Heart left ventricle (tissue), 16 donors: Measurements from ENCODE around the gene ADGRB3. TPM values are rescaled to one million over a fixed set of nuclear protein-coding genes. Genes with fewer than 3 reads are reported as not detected.
"Not testable (repeated sequence)": the region's sequence is repeated elsewhere in the genome, so short reads cannot be mapped to it uniquely, and the experiment has no call there.

Experiments used
- ATAC-seq, 4 donors: fragments of 200-7000 bp; cut with Tn5 transposase; one replicate each; pipeline ENCODE4 v1.9.1; 2020 to 2022; ENCODE audit warnings: moderate library complexity in 4 of 4, mild to moderate bottlenecking in 3 of 4, moderate number of reproducible peaks in 1 of 4
- DNase-seq, 5 donors: peaks; one replicate each; pipeline ENCODE4 v3.0.0-alpha.2; 2020
- H3K27ac ChIP-seq, 12 donors: fragments of 200-600 bp; sonication (generic) in 4 of 12; one replicate each; pipeline versions ENCODE4 v1.5.0 to v1.8.0; 2016 to 2022; ENCODE audit warnings: mild to moderate bottlenecking in 2 of 12
- H3K27me3 ChIP-seq, 9 donors: fragments of 200-600 bp; sonication (generic) in 2 of 9; one replicate each; pipeline versions ENCODE4 v1.5.1 to v1.8.0; 2016 to 2022; ENCODE audit warnings: mild to moderate bottlenecking in 3 of 9
- H3K36me3 ChIP-seq, 9 donors: fragments of 200-600 bp; sonication (generic) in 2 of 9; one replicate each; pipeline versions ENCODE4 v1.5.0 to v1.8.0; 2018 to 2022; ENCODE audit warnings: mild to moderate bottlenecking in 2 of 9
- H3K4me1 ChIP-seq, 12 donors: fragments of 200-600 bp; sonication (generic) in 4 of 12; one replicate each; pipeline versions ENCODE4 v1.5.0 to v1.8.0; 2016 to 2022; ENCODE audit warnings: mild to moderate bottlenecking in 3 of 12
- H3K4me3 ChIP-seq, 12 donors: fragments of 200-600 bp; sonication (generic) in 4 of 12; one replicate each; pipeline versions ENCODE4 v1.5.0 to v1.8.0; 2017 to 2022; ENCODE audit warnings: mild to moderate bottlenecking in 9 of 12, moderate library complexity in 4 of 12
- H3K9me3 ChIP-seq, 12 donors: fragments of 200-600 bp; sonication (generic) in 4 of 12; one replicate each; pipeline versions ENCODE4 v1.5.0 to v1.8.0; 2016 to 2022; ENCODE audit warnings: mild to moderate bottlenecking in 1 of 12
- POLR2A ChIP-seq, 2 donors: fragments of 450-650 bp; IDR thresholded peaks; one replicate each; pipeline ENCODE4 v1.6.1; 2017; ENCODE audit warnings: antibody characterized with exemption in 2 of 2, mild to moderate bottlenecking in 2 of 2, moderate library complexity in 2 of 2
- WGBS, 4 donors: extraction: QIAGEN DNeasy Blood & Tissue Kit in 2 of 4; methylation state at CpG; one replicate each; pipeline versions ENCODE4 v1.1.5 to v1.1.7; 2013 to 2018; 5-methylcytosine and 5-hydroxymethylcytosine counted together
- intact Hi-C, 10 donors: fragments of 100-400 bp; cut with DNase I; formaldehyde crosslinking; loops; one replicate each; pipeline versions ENCODE4 v1.11.1 to v1.14.2; 2022
- polyA plus RNA-seq, 2 donors: library from polyadenylated mRNA; stranded (reverse); fragments of 200-250 nt; gene quantifications; one replicate each; pipeline ENCODE4 v1.2.3, GENCODE V29; 2013
- total RNA-seq, 9 donors: library from RNA; depleted of rRNA in 2 of 9; stranded (reverse); fragments of >200 nt in 2 of 9; fragmentation: NEBNext Ultra II Directional in 3 of 9; extraction: Animal tissue kit (Norgen Biotek cat#: 25700) in 3 of 9; gene quantifications; one replicate each; pipeline versions ENCODE4 v1.1.0 to v1.2.4, GENCODE V29; 2016 to 2023
- TF ChIP-seq, protein P1 (sequence below), 12 donors: fragments of 200-600 bp; sonication (generic) in 4 of 12; IDR thresholded peaks; one replicate each; pipeline versions ENCODE4 v1.5.0 to v1.8.0; 2018 to 2022; ENCODE audit warnings: antibody characterized with exemption in 12 of 12, mild to moderate bottlenecking in 5 of 12
- donor health status: ischemic (EF 13 %, LVEDD 7.1; RV severe dilation, severe dysfunction).
- donor health status: healthy with polysubstance abuse.
- donor health status: DM: no; HTN: yes; CAD: no.
- donor health status: DM: no; HTN: no; CAD: no.
- donor health status: ischemic (EF 25% LVEDD 6.9; RV normal size, moderate dysfunction).
- donor health status: ischemic (EF 25% LVEDD 5.7; RV mildly dilated, moderate dysfunction).
- donor health status: healthy.
- donor health status: DM: yes; HTN: yes; CAD: no.
- donor health status: ischemic (EF 35%, LVEDD 5.7; RV mildly dilated, moderate dysfunction).
- donor health status: nonischemic (EF 11% LVEDD 7.7; RV severe dilation, severe dysfunction).
- donor health status: DM: yes; HTN: yes; CAD: no.
- donor health status: PGD.
- donor health status: ischemic (EF 29% LVEDD 5.4; RV normal size, mild dysfunction).
- donor health status: nonischemic (EF 23%, LVEDD 6.1; RV moderate dilation, normal function).

The ADGRB3 gene
- total and polyA plus RNA-seq, 11 donors: 0.51 to 2.5 (median 1.1) TPM

GRCh38 chr6:68746376-68746775 is 111.3 kb downstream of the ADGRB3 start:
- WGBS, 4 donors: 81 to 97% (median 91%) methylated on average over 1 of the region's 1 CpG
- H3K27me3 ChIP-seq: no peaks in the 10 kb centered on the region
- H3K4me3 ChIP-seq: no peak overlapping the region
- intact Hi-C loops: no loop called here
- peaks cover 0 to 5% (median 0%) of the 10 kb centered on the region in 12 donors for H3K9me3 ChIP-seq
- H3K4me1 ChIP-seq: no peaks in the 10 kb centered on the region
- H3K27ac ChIP-seq: no peak overlapping the region
- TF ChIP-seq POLR2A (IDR thresholded peaks at IDR 0.05): no peak
- TF ChIP-seq, protein P1, sequence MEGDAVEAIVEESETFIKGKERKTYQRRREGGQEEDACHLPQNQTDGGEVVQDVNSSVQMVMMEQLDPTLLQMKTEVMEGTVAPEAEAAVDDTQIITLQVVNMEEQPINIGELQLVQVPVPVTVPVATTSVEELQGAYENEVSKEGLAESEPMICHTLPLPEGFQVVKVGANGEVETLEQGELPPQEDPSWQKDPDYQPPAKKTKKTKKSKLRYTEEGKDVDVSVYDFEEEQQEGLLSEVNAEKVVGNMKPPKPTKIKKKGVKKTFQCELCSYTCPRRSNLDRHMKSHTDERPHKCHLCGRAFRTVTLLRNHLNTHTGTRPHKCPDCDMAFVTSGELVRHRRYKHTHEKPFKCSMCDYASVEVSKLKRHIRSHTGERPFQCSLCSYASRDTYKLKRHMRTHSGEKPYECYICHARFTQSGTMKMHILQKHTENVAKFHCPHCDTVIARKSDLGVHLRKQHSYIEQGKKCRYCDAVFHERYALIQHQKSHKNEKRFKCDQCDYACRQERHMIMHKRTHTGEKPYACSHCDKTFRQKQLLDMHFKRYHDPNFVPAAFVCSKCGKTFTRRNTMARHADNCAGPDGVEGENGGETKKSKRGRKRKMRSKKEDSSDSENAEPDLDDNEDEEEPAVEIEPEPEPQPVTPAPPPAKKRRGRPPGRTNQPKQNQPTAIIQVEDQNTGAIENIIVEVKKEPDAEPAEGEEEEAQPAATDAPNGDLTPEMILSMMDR (IDR thresholded peaks at IDR 0.05): no peak
- ATAC-seq (no peak), DNase-seq (no peak)
- H3K36me3 ChIP-seq: no peaks in the 10 kb centered on the region

DNA sequence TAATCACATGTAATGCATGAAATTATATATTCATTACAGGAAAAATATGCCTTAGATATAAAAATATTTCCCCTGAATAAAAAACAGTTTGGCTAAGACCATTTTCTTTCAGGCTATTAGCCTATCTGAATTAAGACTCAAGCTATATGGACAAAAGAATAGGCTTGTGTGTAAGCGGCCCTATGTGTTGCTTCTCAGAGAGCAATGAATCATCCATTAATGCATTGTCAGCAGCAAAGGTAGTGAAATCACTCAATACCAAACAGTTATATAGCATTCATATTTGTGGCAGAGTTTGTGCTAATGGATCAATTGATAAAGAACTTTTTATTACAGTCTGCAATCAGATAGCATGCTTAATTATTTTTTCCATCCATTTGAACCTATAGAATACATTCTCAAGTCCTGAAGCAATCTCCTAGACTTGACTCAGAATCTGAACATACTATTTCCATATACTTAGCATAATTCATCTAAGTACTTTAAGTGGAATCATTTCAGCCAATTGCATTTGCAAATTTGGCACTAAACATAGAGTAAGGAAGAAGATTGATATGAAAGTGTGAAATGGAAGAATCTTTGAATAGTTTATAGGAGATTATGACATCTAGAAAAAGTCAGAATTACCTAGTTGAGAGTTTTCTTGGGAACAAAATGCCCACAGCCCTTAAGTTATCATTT is 112.2 kb downstream of the ADGRB3 start:
- TF ChIP-seq, protein P1 (IDR thresholded peaks at IDR 0.05): no peak
- no peak for TF ChIP-seq POLR2A (IDR thresholded peaks at IDR 0.05)
- H3K27ac ChIP-seq: no peak overlapping the region
- WGBS, 4 donors: 91 to 97% (median 95%) methylated on average over 1 of the region's 1 CpG

GRCh38 chr6:68747832-68748231 is 112.8 kb downstream of the ADGRB3 start:
- WGBS, 4 donors: 86 to 98% (median 93%) methylated on average over 3 of the region's 3 CpGs
- DNase-seq, H3K4me1 ChIP-seq, H3K9me3 ChIP-seq, ATAC-seq, H3K36me3 ChIP-seq, H3K27ac ChIP-seq, intact Hi-C loops, H3K4me3 ChIP-seq, H3K27me3 ChIP-seq: not testable (repeated sequence)

More for the DNA sequence above, 112.2 kb downstream of the ADGRB3 start:
- H3K4me1 ChIP-seq: no peaks in the 10 kb centered on the region
- no peak for ATAC-seq
- DNase-seq: no peak
- H3K4me3 ChIP-seq: no peak overlapping the region
- no peaks in the 10 kb centered on the region for H3K27me3 ChIP-seq
- intact Hi-C loops: no loop called here
- H3K36me3 ChIP-seq: no peaks in the 10 kb centered on the region
- peaks cover 0 to 5% (median 0%) of the 10 kb centered on the region in 12 donors for H3K9me3 ChIP-seq

DNA sequence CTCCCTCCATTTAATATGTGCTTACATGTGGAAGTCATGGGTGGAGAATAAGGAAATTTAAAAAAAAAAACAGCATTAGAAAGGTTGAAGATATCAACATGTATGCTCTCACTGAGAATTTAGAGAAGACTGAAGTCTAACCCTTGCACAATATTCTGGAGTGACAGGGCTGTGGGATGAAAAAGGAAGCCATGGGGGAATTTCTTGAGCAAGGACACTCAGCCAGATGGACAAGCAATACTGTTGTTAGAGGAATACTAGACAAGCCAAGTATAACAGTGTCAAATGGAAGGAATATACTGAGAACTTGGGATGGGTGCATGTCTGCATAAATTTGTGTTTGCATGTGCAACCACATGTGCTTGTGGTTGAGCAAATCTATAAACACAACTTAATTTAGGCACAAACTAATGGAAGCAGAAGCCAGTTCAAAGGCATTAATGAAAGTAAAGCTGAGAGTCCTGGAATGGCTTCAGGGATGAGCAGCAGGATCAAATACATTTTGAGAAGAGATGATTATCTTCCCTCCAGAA is 119.7 kb downstream of the ADGRB3 start:
- TF ChIP-seq, protein P1 (IDR thresholded peaks at IDR 0.05): no peak
- TF ChIP-seq POLR2A (IDR thresholded peaks at IDR 0.05): no peak
- Histone ChIP-seq H3K4me1 (peaks cover 0 to 24% (median 0%) of the 10 kb centered on the region in 12 donors), H3K9me3 (no peaks in the 10 kb centered on the region), H3K36me3 (no peaks in the 10 kb centered on the region), H3K4me3 (no peak overlapping the region), H3K27me3 (no peaks in the 10 kb centered on the region), H3K27ac (no peak overlapping the region)
- no peak for DNase-seq
- intact Hi-C loops: no loop called here
- ATAC-seq: peak in 1 of 4 donors; percentile 52
